ENCODE results near the gene OR1F1.
"Not testable (repeated sequence)": the region's sequence is repeated elsewhere in the genome, so short reads cannot be mapped to it uniquely, and the experiment has no call there.

The OR1F1 gene

GRCh38 chr16:3150346-3151218, 37.4 kb upstream of the OR1F1 start:
- DNase-seq (ENCODE audit: low read depth) = peak; percentile 96

GRCh38 chr16:3152027-3152276, 36.1 kb upstream of the OR1F1 start:
- no peak for DNase-seq (ENCODE audit: low read depth)

GRCh38 chr16:3152277-3152990, 35.6 kb upstream of the OR1F1 start:
- DNase-seq (ENCODE audit: low read depth) = peak; percentile 70

GRCh38 chr16:3152991-3153368, 35.0 kb upstream of the OR1F1 start:
- DNase-seq (ENCODE audit: low read depth) = no peak

- DNase-seq (ENCODE audit: low read depth) = no peak
Observed at GRCh38 chr16:3155181-3155580, 32.8 kb upstream of the OR1F1 start.

GRCh38 chr16:3155972-3156371, 32.0 kb upstream of the OR1F1 start:
- no peak for DNase-seq (ENCODE audit: low read depth)

- DNase-seq (ENCODE audit: low read depth) = peak; percentile 33
Observed at GRCh38 chr16:3157229-3158025, 30.6 kb upstream of the OR1F1 start.

GRCh38 chr16:3158026-3158509, 29.9 kb upstream of the OR1F1 start:
- no peak for DNase-seq (ENCODE audit: low read depth)

GRCh38 chr16:3158510-3159314, 29.3 kb upstream of the OR1F1 start:
- DNase-seq (ENCODE audit: low read depth) = peak; percentile 86

- no peak for DNase-seq (ENCODE audit: low read depth)
Observed at GRCh38 chr16:3161235-3162018, 26.6 kb upstream of the OR1F1 start.

GRCh38 chr16:3164121-3164991, 23.6 kb upstream of the OR1F1 start:
- DNase-seq (ENCODE audit: low read depth) = no peak

GRCh38 chr16:3165111-3165822, 22.7 kb upstream of the OR1F1 start:
- DNase-seq (ENCODE audit: low read depth) = no peak

GRCh38 chr16:3166505-3166886, 21.5 kb upstream of the OR1F1 start:
- DNase-seq (ENCODE audit: low read depth) = no peak

GRCh38 chr16:3168729-3169128, 19.3 kb upstream of the OR1F1 start:
- not testable (repeated sequence) for DNase-seq (ENCODE audit: low read depth)

GRCh38 chr16:3170440-3171180, 17.4 kb upstream of the OR1F1 start:
- no peak for DNase-seq (ENCODE audit: low read depth)

- peak; percentile 48 for DNase-seq (ENCODE audit: low read depth)
Observed at GRCh38 chr16:3171181-3171854, 16.7 kb upstream of the OR1F1 start.

GRCh38 chr16:3171855-3172593, 16.0 kb upstream of the OR1F1 start:
- DNase-seq (ENCODE audit: low read depth) = no peak
